Liver (tissue), 9 donors: Measurements from ENCODE around the gene LRCOL1. TPM values are rescaled to one million over a fixed set of nuclear protein-coding genes. Genes with fewer than 3 reads are reported as not detected.

Source experiments
- DNase-seq: peaks from one replicate; pipeline ENCODE4 v3.0.0-alpha.2; 2017; ENCODE audit warnings: low spot score
- H3K27ac ChIP-seq, 2 donors: one replicate each; pipeline ENCODE4 v1.7.0; 2013; ENCODE audit warnings: inconsistent platforms in 2 of 2, low read length in 2 of 2, control low read depth in 1 of 2, low read depth in 1 of 2, mild to moderate bottlenecking in 1 of 2
- H3K27me3 ChIP-seq, 4 donors: one replicate each; pipeline versions ENCODE4 v1.6.1 to v1.7.0; 2013; ENCODE audit warnings: low read length in 3 of 4, inconsistent platforms in 1 of 4, mild to moderate bottlenecking in 1 of 4, moderate library complexity in 1 of 4; ENCODE audit not compliant: control insufficient read depth in 4 of 4, insufficient read depth in 4 of 4
- H3K36me3 ChIP-seq, 4 donors: one replicate each; pipeline versions ENCODE4 v1.6.1 to v1.7.0; 2013; ENCODE audit warnings: low read length in 3 of 4, mild to moderate bottlenecking in 3 of 4, low read depth in 1 of 4, moderate library complexity in 1 of 4; ENCODE audit not compliant: control insufficient read depth in 4 of 4, insufficient read depth in 3 of 4
- H3K4me1 ChIP-seq, 4 donors: one replicate each; pipeline versions ENCODE4 v1.6.1 to v1.7.0; 2013; ENCODE audit warnings: low read length in 3 of 4, mild to moderate bottlenecking in 3 of 4, moderate library complexity in 1 of 4; ENCODE audit not compliant: control insufficient read depth in 4 of 4, insufficient read depth in 4 of 4
- H3K4me3 ChIP-seq, 3 donors: one replicate each; pipeline versions ENCODE4 v1.6.1 to v1.7.0; 2013; ENCODE audit warnings: low read length in 3 of 3, control low read depth in 1 of 3, low read depth in 1 of 3, mild to moderate bottlenecking in 1 of 3
- H3K9ac ChIP-seq, 2 donors: one replicate each; pipeline ENCODE4 v1.7.0; 2013; ENCODE audit warnings: low read length in 2 of 2, mild to moderate bottlenecking in 2 of 2, moderate library complexity in 2 of 2, control low read depth in 1 of 2, low read depth in 1 of 2
- H3K9me3 ChIP-seq, 4 donors: one replicate each; pipeline versions ENCODE4 v1.6.1 to v1.7.0; 2013; ENCODE audit warnings: low read length in 3 of 4; ENCODE audit not compliant: control insufficient read depth in 4 of 4
- CTCF ChIP-seq: fragments of 150-350 bp; IDR thresholded peaks from 2 replicates; pipeline ENCODE4 v1.5.1; 2017; ENCODE audit warnings: improper control_type of control experiment, low read depth, low read length; ENCODE audit not compliant: missing input control
- EGR1 ChIP-seq, 2 donors: IDR thresholded peaks; 2 replicates each; pipeline ENCODE4 v1.6.1; 2016 to 2018; ENCODE audit warnings: antibody characterized with exemption in 2 of 2, low read depth in 2 of 2
- FOXA1 ChIP-seq: IDR thresholded peaks from 2 replicates; pipeline ENCODE4 v1.6.1; 2016; ENCODE audit warnings: antibody characterized with exemption
- FOXA2 ChIP-seq: IDR thresholded peaks from 2 replicates; pipeline ENCODE4 v1.6.1; 2016; ENCODE audit warnings: antibody characterized with exemption
- HNF4A ChIP-seq, 2 donors: conservative IDR thresholded peaks; 2 replicates each; pipeline ENCODE4 v1.6.1; 2016; ENCODE audit warnings: antibody characterized with exemption in 2 of 2, mild to moderate bottlenecking in 2 of 2
- NR2F2 ChIP-seq: IDR thresholded peaks from 2 replicates; pipeline ENCODE4 v1.6.1; 2016; ENCODE audit warnings: antibody characterized with exemption
- RAD21 ChIP-seq, 2 donors: IDR thresholded peaks; 2 replicates each; pipeline ENCODE4 v1.6.1; 2016; ENCODE audit warnings: antibody characterized with exemption in 2 of 2, mild to moderate bottlenecking in 2 of 2
- REST ChIP-seq: IDR thresholded peaks from 2 replicates; pipeline ENCODE4 v1.6.1; 2016; ENCODE audit warnings: antibody characterized with exemption, mild to moderate bottlenecking
- RXRA ChIP-seq, 2 donors: IDR thresholded peaks; 2 replicates each; pipeline ENCODE4 v1.6.1; 2017 to 2018; ENCODE audit warnings: antibody characterized with exemption in 2 of 2, mild to moderate bottlenecking in 1 of 2
- SP1 ChIP-seq: IDR thresholded peaks from 2 replicates; pipeline ENCODE4 v1.6.1; 2018; ENCODE audit warnings: antibody characterized with exemption, mild to moderate bottlenecking
- TAF1 ChIP-seq: conservative IDR thresholded peaks from 2 replicates; pipeline ENCODE4 v1.6.1; 2016; ENCODE audit warnings: antibody characterized with exemption, mild to moderate bottlenecking
- YY1 ChIP-seq: IDR thresholded peaks from 2 replicates; pipeline ENCODE4 v1.6.1; 2016; ENCODE audit warnings: antibody characterized with exemption, mild to moderate bottlenecking
- ZBTB33 ChIP-seq: IDR thresholded peaks from 2 replicates; pipeline ENCODE4 v1.6.1; 2016; ENCODE audit warnings: antibody characterized with exemption
- WGBS: extraction: QIAGEN DNeasy Blood & Tissue Kit; methylation state at CpG from one replicate; pipeline ENCODE4 v1.1.7; 2013; 5-methylcytosine and 5-hydroxymethylcytosine counted together
- polyA plus RNA-seq, 2 donors: library from polyadenylated mRNA; stranded (reverse) in 1 of 2; unstranded in 1 of 2; fragments of 200-250 nt in 1 of 2; fragments of >200 nt in 1 of 2; fragmentation: Nextera tagmentation in 1 of 2; extraction: Ambion mirVana in 1 of 2; gene quantifications; one replicate each; pipeline versions ENCODE4 v1.2.1 to v1.2.3, GENCODE V29; 2013 to 2015
- total RNA-seq, 2 donors: library from RNA; depleted of rRNA; stranded (reverse); fragments of >200 nt; gene quantifications; one replicate each; pipeline ENCODE4 v1.2.3, GENCODE V29; 2014
- TF ChIP-seq, protein P1 (sequence below): IDR thresholded peaks from 2 replicates; pipeline ENCODE4 v1.6.1; 2016; ENCODE audit warnings: antibody characterized with exemption
- TF ChIP-seq, protein P2 (sequence below): IDR thresholded peaks from 2 replicates; pipeline ENCODE4 v1.6.1; 2016; ENCODE audit warnings: antibody characterized with exemption
- donor health status: healthy.
- donor health status: healthy.
- donor health status: healthy.
- donor health status: healthy.
- donor health status: healthy.

Gene LRCOL1
- total and polyA plus RNA-seq, 4 donors, result 2.6 to 40.7 (median 5.9) TPM; not detected in 1

DNA sequence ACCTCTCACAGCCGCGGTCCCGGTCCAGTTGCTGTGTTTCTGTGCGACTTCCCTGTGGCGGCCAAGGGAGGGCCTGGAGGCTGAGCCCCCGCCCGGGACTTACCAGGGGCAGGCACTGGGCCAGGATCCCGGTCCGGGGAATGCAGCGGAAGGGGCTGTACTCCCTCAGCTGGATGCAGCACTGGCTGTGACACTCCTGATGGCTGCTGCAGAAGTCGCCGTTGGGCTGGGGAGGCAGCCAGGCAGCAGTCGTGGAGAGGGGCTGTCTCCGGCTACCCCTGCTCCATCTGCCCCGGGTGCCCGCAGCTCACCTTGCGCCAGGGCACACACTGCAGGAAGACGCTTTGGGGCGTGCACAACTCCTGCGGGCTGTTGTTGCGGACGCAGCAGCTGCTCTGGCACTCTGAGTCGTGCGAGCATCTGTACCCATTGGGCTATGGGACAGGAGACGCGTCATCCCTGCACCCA, 6.2 kb downstream of the LRCOL1 start:
- TF ChIP-seq CTCF, result no peak
- no peak for TF ChIP-seq REST
- TF ChIP-seq, protein P1, sequence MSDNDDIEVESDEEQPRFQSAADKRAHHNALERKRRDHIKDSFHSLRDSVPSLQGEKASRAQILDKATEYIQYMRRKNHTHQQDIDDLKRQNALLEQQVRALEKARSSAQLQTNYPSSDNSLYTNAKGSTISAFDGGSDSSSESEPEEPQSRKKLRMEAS, result no peak
- no peak for TF ChIP-seq FOXA1
- peak; percentile 13 for TF ChIP-seq NR2F2
- no peak for TF ChIP-seq RAD21 (IDR thresholded peaks at IDR 0.05)
- peak; percentile 73 for TF ChIP-seq YY1
- peak overlapping the region; percentile 66 to 76 (median 66) for H3K4me3 ChIP-seq
- DNase-seq, result no peak
- no peaks in the 10 kb centered on the region for H3K27me3 ChIP-seq
- peak overlapping the region; percentile 74 to 93 for H3K9ac ChIP-seq
- no peaks in the 10 kb centered on the region for H3K36me3 ChIP-seq
- 33% methylated on average over 26 of the region's 26 CpGs for WGBS
- H3K27ac ChIP-seq, result peak overlapping the region; percentile 76 to 92
- no peaks in the 10 kb centered on the region for H3K9me3 ChIP-seq
- H3K4me1 ChIP-seq, result peaks cover 16 to 64% (median 40%) of the 10 kb centered on the region in 4 donors

DNA sequence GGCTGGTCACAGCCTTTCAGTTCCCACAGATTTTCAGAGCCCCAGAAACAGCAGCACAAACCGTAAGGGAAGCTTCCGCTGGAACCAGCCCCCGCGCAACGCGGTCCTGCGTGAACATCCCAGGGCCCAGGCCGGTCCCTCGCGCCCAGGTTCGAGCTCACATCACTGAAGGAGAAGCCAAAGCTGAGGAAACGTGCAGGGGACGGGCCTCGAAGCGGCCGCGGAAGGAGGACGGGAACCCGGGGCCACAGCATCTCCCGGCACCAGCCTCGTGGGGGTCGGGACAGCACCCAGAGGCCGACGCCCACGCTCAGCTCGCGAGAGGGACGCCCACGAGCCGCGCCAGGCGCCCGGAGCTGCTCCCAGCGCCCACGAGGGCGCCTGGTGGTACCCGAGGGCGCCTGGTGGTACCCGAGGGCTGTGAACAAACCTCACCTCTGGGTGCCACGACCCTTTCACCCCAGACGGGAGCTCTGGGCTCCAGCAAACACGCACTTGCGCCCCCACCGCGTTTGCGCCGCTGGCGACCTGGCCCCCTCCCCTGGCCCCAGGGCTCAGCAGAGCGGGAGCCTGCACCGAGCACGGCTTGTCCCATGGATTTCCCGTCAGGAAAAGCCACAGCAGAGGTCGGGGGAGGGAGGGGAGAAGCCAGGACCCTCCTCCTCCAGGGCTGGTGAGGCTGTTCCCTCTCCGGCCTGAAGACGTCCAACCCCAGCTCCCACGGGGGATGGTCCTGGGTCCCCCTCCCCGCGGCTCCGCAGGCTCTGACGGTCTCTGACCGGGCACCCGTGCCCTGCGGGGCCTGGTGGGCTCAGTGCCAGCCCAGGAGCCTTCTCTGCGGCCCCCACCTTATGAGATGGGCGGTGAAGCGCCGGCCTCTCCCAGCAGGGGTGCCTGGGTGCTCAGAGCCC, 6.9 kb downstream of the LRCOL1 start:
- Histone ChIP-seq H3K27me3 (no peaks in the 10 kb centered on the region), H3K36me3 (no peaks in the 10 kb centered on the region), H3K9me3 (no peaks in the 10 kb centered on the region), H3K4me3 (peak overlapping the region; percentile 66 to 76 (median 66)), H3K9ac (peak overlapping the region; percentile 74 to 93), H3K27ac (peak overlapping the region; percentile 76 to 92), H3K4me1 (peaks cover 12 to 61% (median 39%) of the 10 kb centered on the region in 4 donors)
- DNase-seq, result no peak
- WGBS, result 40% methylated on average over 67 of the region's 67 CpGs
- TF ChIP-seq RXRA (IDR thresholded peaks at IDR 0.05) (no peak), EGR1 (IDR thresholded peaks at IDR 0.05; ENCODE audit: low read depth in 2 of 2) (no peak), HNF4A (conservative IDR thresholded peaks at IDR 0.05) (no peak), YY1 (no peak), RAD21 (IDR thresholded peaks at IDR 0.05) (no peak), FOXA2 (no peak), NR2F2 (no peak), TAF1 (no peak), SP1 (no peak), ZBTB33 (no peak), CTCF (no peak)
- TF ChIP-seq, protein P1, result no peak
- TF ChIP-seq, protein P2, sequence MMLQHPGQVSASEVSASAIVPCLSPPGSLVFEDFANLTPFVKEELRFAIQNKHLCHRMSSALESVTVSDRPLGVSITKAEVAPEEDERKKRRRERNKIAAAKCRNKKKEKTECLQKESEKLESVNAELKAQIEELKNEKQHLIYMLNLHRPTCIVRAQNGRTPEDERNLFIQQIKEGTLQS, result no peak
